Adrenal gland (tissue), 12 donors: ENCODE results near the gene RBM11. TPM values are rescaled to one million over a fixed set of nuclear protein-coding genes. Genes with fewer than 3 reads are reported as not detected.
A peak's percentile ranks its signal among the peaks of the same experiment; 100 is the strongest.

Experiments used
- DNase-seq, 7 donors: peaks; one replicate each; pipeline ENCODE4 v3.0.0-alpha.2; 2019 to 2020
- H3K27ac ChIP-seq, 5 donors: fragments of 200-600 bp; sonication (generic) in 4 of 5; 1 replicate in 3 of 5; 2 replicates in 2 of 5; pipeline versions ENCODE4 v1.5.1 to v1.8.0; 2016 to 2020; ENCODE audit warnings: mild to moderate bottlenecking in 1 of 5
- H3K27me3 ChIP-seq: fragments of 200-600 bp; 2 replicates; pipeline ENCODE4 v1.8.0; 2021
- H3K36me3 ChIP-seq, 2 donors: fragments of 200-600 bp; replicated peaks in 1 of 2; 1 replicate in 1 of 2; 2 replicates in 1 of 2; pipeline versions ENCODE4 v1.5.1 to v1.8.0; 2018 to 2022
- H3K4me1 ChIP-seq, 2 donors: fragments of 200-600 bp; replicated peaks in 1 of 2; 1 replicate in 1 of 2; 2 replicates in 1 of 2; pipeline versions ENCODE4 v1.5.1 to v1.8.0; 2018 to 2021
- H3K4me3 ChIP-seq, 4 donors: fragments of 200-600 bp; sonication (generic) in 3 of 4; one replicate each; pipeline ENCODE4 v1.5.1; 2016 to 2018
- H3K9me3 ChIP-seq, 3 donors: fragments of 200-600 bp; sonication (generic) in 1 of 3; replicated peaks in 1 of 3; 1 replicate in 2 of 3; 2 replicates in 1 of 3; pipeline versions ENCODE4 v1.5.1 to v1.8.0; 2016 to 2021
- POLR2A ChIP-seq, 2 donors: fragments of 450-650 bp; IDR thresholded peaks; one replicate each; pipeline ENCODE4 v1.6.1; 2017; ENCODE audit warnings: antibody characterized with exemption in 2 of 2, mild to moderate bottlenecking in 2 of 2, moderate library complexity in 1 of 2
- WGBS, 4 donors: extraction: QIAGEN DNeasy Blood & Tissue Kit in 2 of 4; methylation state at CpG; one replicate each; pipeline versions ENCODE4 v1.1.5 to v1.1.7; 2013 to 2017; 5-methylcytosine and 5-hydroxymethylcytosine counted together
- intact Hi-C, 2 donors: fragments of 100-400 bp; cut with DNase I; formaldehyde crosslinking; loops; one replicate each; pipeline versions ENCODE4 v1.14.1 to v1.15.0; 2022 to 2023
- polyA plus RNA-seq, 3 donors: library from polyadenylated mRNA; stranded (reverse); fragments of 200-250 nt in 2 of 3; fragments of 350-450 nt in 1 of 3; fragmentation: Illumina TruSeq in 1 of 3; extraction: RNeasy Lipid Tissue Mini Kit (QIAGEN cat#74804) in 1 of 3; gene quantifications; one replicate each; pipeline ENCODE4 v1.2.3, GENCODE V29; 2013 to 2014
- total RNA-seq, 9 donors: library from RNA; depleted of rRNA in 4 of 9; stranded (reverse); fragments of >200 nt in 4 of 9; fragments of 120-200 nt in 1 of 9; fragmentation: NEBNext Ultra II Directional in 1 of 9; extraction: Animal tissue kit (Norgen Biotek cat#: 25700) in 1 of 9; gene quantifications; one replicate each; pipeline versions ENCODE4 v1.1.0 to v1.2.4, GENCODE V29; 2013 to 2023
- TF ChIP-seq, protein P1 (sequence below), 6 experiments: fragments of 450-650 bp in 4 of 6; fragments of 200-600 bp in 2 of 6; sonication (generic) in 1 of 6; IDR thresholded peaks; 1 replicate in 5 of 6; 2 replicates in 1 of 6; pipeline versions ENCODE4 v1.5.1 to v1.8.0; 2016 to 2021; ENCODE audit warnings: antibody characterized with exemption in 6 of 6, mild to moderate bottlenecking in 2 of 6, moderate library complexity in 1 of 6
- donor health status: healthy with polysubstance abuse.
- donor health status: Bipolar disorder and iron deficiency.
- donor health status: DM: yes; HTN: yes; CAD: no.
- donor health status: DM: no; HTN: no; CAD: no.
- donor health status: DM: no; HTN: no; CAD: no.
- donor health status: DM: yes; HTN: yes; CAD: no.

RBM11 gene
- total and polyA plus RNA-seq, 12 donors, result 0.84 to 53.7 (median 4.1) TPM

DNA sequence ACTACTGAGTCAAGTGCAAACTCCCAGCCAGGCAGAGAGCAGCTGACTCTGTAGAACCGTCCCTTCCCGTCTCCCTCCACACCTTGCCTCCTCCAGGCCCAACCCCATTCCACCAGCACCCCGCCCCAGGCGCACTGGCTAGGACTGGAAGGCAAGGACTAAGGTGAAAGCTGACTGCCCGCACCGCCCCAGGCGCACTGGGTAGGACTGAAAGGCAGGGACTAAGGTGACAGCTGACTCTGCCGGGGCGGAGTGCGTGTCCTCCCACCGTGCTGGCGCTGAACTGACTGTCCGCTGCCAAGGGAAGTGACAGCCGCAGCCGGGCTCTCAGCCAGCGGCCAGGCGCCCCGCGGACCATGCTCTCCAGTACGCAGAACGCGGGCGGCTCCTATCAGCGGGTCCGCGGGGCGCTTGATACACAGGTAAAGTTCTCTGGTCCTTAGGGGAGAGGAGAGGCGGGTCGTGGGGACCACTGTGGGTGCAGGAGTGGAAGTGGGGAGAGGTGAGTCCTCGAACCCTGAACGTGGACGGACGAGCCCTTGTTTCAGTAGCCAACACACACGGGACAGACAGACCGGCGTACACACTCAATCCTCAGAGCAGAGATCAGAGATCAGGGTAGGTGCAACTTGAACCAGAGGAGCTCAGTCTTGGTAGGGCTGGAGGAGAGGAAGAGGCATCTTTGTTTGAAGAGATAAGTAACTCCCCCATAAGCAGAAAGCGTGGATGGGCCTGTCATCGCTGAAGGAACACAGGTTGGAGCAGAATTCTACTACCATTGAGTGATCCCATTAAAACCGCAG lies 58.0 kb downstream of the RBM11 start:
- no peaks in the 10 kb centered on the region for H3K36me3 ChIP-seq
- H3K4me3 ChIP-seq, result peak overlapping the region in 1 of 4 donors; percentile 16
- H3K4me1 ChIP-seq, result no peaks in the 10 kb centered on the region
- TF ChIP-seq, protein P1, sequence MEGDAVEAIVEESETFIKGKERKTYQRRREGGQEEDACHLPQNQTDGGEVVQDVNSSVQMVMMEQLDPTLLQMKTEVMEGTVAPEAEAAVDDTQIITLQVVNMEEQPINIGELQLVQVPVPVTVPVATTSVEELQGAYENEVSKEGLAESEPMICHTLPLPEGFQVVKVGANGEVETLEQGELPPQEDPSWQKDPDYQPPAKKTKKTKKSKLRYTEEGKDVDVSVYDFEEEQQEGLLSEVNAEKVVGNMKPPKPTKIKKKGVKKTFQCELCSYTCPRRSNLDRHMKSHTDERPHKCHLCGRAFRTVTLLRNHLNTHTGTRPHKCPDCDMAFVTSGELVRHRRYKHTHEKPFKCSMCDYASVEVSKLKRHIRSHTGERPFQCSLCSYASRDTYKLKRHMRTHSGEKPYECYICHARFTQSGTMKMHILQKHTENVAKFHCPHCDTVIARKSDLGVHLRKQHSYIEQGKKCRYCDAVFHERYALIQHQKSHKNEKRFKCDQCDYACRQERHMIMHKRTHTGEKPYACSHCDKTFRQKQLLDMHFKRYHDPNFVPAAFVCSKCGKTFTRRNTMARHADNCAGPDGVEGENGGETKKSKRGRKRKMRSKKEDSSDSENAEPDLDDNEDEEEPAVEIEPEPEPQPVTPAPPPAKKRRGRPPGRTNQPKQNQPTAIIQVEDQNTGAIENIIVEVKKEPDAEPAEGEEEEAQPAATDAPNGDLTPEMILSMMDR (IDR thresholded peaks at IDR 0.05), result no peak
- no peak for TF ChIP-seq POLR2A (IDR thresholded peaks at IDR 0.05)
- H3K27ac ChIP-seq, result no peak overlapping the region
- no peaks in the 10 kb centered on the region for H3K27me3 ChIP-seq
- H3K9me3 ChIP-seq, result no peaks in the 10 kb centered on the region
- intact Hi-C loops, result no loop called here
- 18 to 27% (median 25%) methylated on average over 34 to 39 of the region's 39 CpGs for whole genome bisulfite sequencing, 4 donors
- DNase-seq, result peak; percentile 39 to 77 (median 65)

DNA sequence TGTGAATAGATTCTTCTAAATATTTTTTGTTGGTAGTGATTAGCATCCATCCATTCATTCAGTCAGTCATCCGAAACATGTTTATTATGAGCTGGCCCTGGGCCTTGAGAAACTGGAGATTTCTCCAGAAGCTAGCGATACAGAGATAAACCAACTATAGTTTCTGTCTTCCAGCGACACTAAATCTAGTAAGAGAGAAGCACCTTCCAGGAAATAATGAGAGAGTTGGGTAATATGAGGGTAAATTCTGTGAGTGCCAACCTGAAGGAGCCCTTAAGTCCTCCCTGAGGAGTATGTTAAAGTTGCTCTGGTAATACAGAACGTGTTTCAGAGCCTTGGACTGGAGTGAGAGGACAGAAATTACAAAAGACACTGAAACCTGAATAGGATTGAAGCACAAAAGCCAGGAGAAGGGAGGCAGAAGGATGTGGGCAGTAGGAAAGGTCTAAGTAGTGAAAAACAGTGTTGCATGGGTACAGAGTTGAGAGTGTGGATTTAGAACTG lies 59.8 kb downstream of the RBM11 start:
- TF ChIP-seq, protein P1 (IDR thresholded peaks at IDR 0.05), result no peak
- TF ChIP-seq POLR2A (IDR thresholded peaks at IDR 0.05), result no peak
- intact Hi-C loops, result no loop called here
- Histone ChIP-seq H3K4me3 (no peak overlapping the region), H3K27ac (no peak overlapping the region), H3K9me3 (no peaks in the 10 kb centered on the region), H3K27me3 (no peaks in the 10 kb centered on the region), H3K4me1 (no peaks in the 10 kb centered on the region), H3K36me3 (no peaks in the 10 kb centered on the region)
- 74 to 87% (median 81%) methylated on average over 4 of the region's 4 CpGs for WGBS, 4 donors
- no peak for DNase-seq

Other genes with a start within 250 kb of the RBM11 start
- gene LIPI, start 5.2 kb upstream of the RBM11 start, total RNA-seq, result not detected
- not detected for gene LIPI, start 5.2 kb upstream of the RBM11 start, polyA plus RNA-seq
- gene HSPA13, start 167.0 kb downstream of the RBM11 start, total RNA-seq, result 10 to 100 TPM; 18.6 to 75.4 (median 26.3) TPM
- 10 to 100 TPM in 1 of 3 donors, 1 to 10 TPM in 2; 4.3 to 65.9 (median 4.8) TPM for gene HSPA13, start 167.0 kb downstream of the RBM11 start, polyA plus RNA-seq